ENCODE results near the gene ABCC9. TPM values are rescaled to one million over a fixed set of nuclear protein-coding genes. Genes with fewer than 3 reads are reported as not detected.

ABCC9 gene
- total and polyA plus RNA-seq, 2 experiments from 2014 or later = 12.7 to 44.3 TPM

- TF ChIP-seq EZH2 (IDR thresholded peaks at IDR 0.05; ENCODE audit: insufficient read depth, poor library complexity, severe bottlenecking) (no peak), EZH2phosphoT487 (IDR thresholded peaks at IDR 0.05; ENCODE audit: insufficient read depth, low read depth) (no peak)
- H3K27ac ChIP-seq = no peak overlapping the region
- H3K4me2 ChIP-seq (ENCODE audit: unreplicated experiment) = no peak overlapping the region
- H3K4me3 ChIP-seq = no peak overlapping the region
- no peak overlapping the region for H2AFZ ChIP-seq
- no peaks in the 10 kb centered on the region for H3K36me3 ChIP-seq (ENCODE audit: low read depth)
- no peak for DNase-seq
- H4K20me1 ChIP-seq (ENCODE audit: insufficient read depth) = no peaks in the 10 kb centered on the region
- no peaks in the 10 kb centered on the region for H3K9me3 ChIP-seq (ENCODE audit: low read depth)
- H3K27me3 ChIP-seq (replicated peaks; ENCODE audit: insufficient read depth) = no peaks in the 10 kb centered on the region
- H3K4me1 ChIP-seq (ENCODE audit: insufficient read depth) = no peaks in the 10 kb centered on the region
- in situ Hi-C loops (cut with MboI) = no loop called here
- no peaks in the 10 kb centered on the region for H3F3A ChIP-seq (ENCODE audit: insufficient read depth)
- no peaks in the 10 kb centered on the region for H3K79me2 ChIP-seq (ENCODE audit: insufficient read depth)
- no peak overlapping the region for H3K9ac ChIP-seq
- no peaks in the 10 kb centered on the region for H3K9me2 ChIP-seq (ENCODE audit: insufficient read depth)
These were observed 32.0 kb upstream of the ABCC9 start for GRCh38 chr12:21973221-21973620.

- Histone ChIP-seq H3K9ac (no peak overlapping the region), H3K27ac (no peak overlapping the region), H3K4me1 (ENCODE audit: insufficient read depth) (no peaks in the 10 kb centered on the region), H2AFZ (no peak overlapping the region), H3K9me2 (ENCODE audit: insufficient read depth) (no peaks in the 10 kb centered on the region), H3K36me3 (ENCODE audit: low read depth) (no peaks in the 10 kb centered on the region), H3K4me3 (no peak overlapping the region), H3K4me2 (ENCODE audit: unreplicated experiment) (no peak overlapping the region), H4K20me1 (ENCODE audit: insufficient read depth) (no peaks in the 10 kb centered on the region), H3K27me3 (replicated peaks; ENCODE audit: insufficient read depth) (no peaks in the 10 kb centered on the region), H3K79me2 (ENCODE audit: insufficient read depth) (no peaks in the 10 kb centered on the region), H3K9me3 (ENCODE audit: low read depth) (no peaks in the 10 kb centered on the region), H3F3A (ENCODE audit: insufficient read depth) (no peaks in the 10 kb centered on the region)
- no peak for TF ChIP-seq EZH2phosphoT487 (IDR thresholded peaks at IDR 0.05; ENCODE audit: insufficient read depth, low read depth)
- TF ChIP-seq EZH2 (IDR thresholded peaks at IDR 0.05; ENCODE audit: insufficient read depth, poor library complexity, severe bottlenecking) = no peak
- in situ Hi-C loops (cut with MboI) = no loop called here
- no peak for DNase-seq
- WGBS, 2 experiments (ENCODE audit: low coverage in 1 of 2, low lambda C conversion rate in 2 of 2, missing lambda C conversion rate in 2 of 2) = 86 to 94% methylated on average over 4 of the region's 4 CpGs
These were observed 30.8 kb upstream of the ABCC9 start for GRCh38 chr12:21972055-21972454.

GRCh38 chr12:21971344-21971743 lies 30.1 kb upstream of the ABCC9 start:
- no peaks in the 10 kb centered on the region for H3K9me2 ChIP-seq (ENCODE audit: insufficient read depth)
- WGBS, 2 experiments (ENCODE audit: low coverage in 1 of 2, low lambda C conversion rate in 2 of 2, missing lambda C conversion rate in 2 of 2) = 50 to 64% methylated on average over 1 of the region's 1 CpG
- no peak overlapping the region for H3K9ac ChIP-seq
- no peaks in the 10 kb centered on the region for H3K36me3 ChIP-seq (ENCODE audit: low read depth)
- H3K4me2 ChIP-seq (ENCODE audit: unreplicated experiment) = no peak overlapping the region
- H3K9me3 ChIP-seq (ENCODE audit: low read depth) = no peaks in the 10 kb centered on the region
- H3K79me2 ChIP-seq (ENCODE audit: insufficient read depth) = no peaks in the 10 kb centered on the region
- no peak overlapping the region for H3K4me3 ChIP-seq
- no peaks in the 10 kb centered on the region for H4K20me1 ChIP-seq (ENCODE audit: insufficient read depth)
- no peak for DNase-seq
- in situ Hi-C loops (cut with MboI) = no loop called here
- TF ChIP-seq EZH2phosphoT487 (IDR thresholded peaks at IDR 0.05; ENCODE audit: insufficient read depth, low read depth) (no peak), EZH2 (IDR thresholded peaks at IDR 0.05; ENCODE audit: insufficient read depth, poor library complexity, severe bottlenecking) (no peak)
- H3K27ac ChIP-seq = no peak overlapping the region
- H2AFZ ChIP-seq = no peak overlapping the region
- no peaks in the 10 kb centered on the region for H3K27me3 ChIP-seq (replicated peaks; ENCODE audit: insufficient read depth)
- H3F3A ChIP-seq (ENCODE audit: insufficient read depth) = no peaks in the 10 kb centered on the region
- H3K4me1 ChIP-seq (ENCODE audit: insufficient read depth) = no peaks in the 10 kb centered on the region

GRCh38 chr12:21962821-21963220 lies 21.6 kb upstream of the ABCC9 start:
- Histone ChIP-seq H3K36me3 (ENCODE audit: low read depth) (no peaks in the 10 kb centered on the region), H3K79me2 (ENCODE audit: insufficient read depth) (no peaks in the 10 kb centered on the region), H3K4me2 (ENCODE audit: unreplicated experiment) (no peak overlapping the region), H3K9me3 (ENCODE audit: low read depth) (no peaks in the 10 kb centered on the region), H4K20me1 (ENCODE audit: insufficient read depth) (no peaks in the 10 kb centered on the region), H3K27me3 (replicated peaks; ENCODE audit: insufficient read depth) (no peaks in the 10 kb centered on the region), H3K4me3 (no peak overlapping the region), H2AFZ (no peak overlapping the region), H3K27ac (no peak overlapping the region), H3K9me2 (ENCODE audit: insufficient read depth) (no peaks in the 10 kb centered on the region), H3F3A (ENCODE audit: insufficient read depth) (no peaks in the 10 kb centered on the region), H3K4me1 (ENCODE audit: insufficient read depth) (no peaks in the 10 kb centered on the region), H3K9ac (no peak overlapping the region)
- TF ChIP-seq EZH2phosphoT487 (IDR thresholded peaks at IDR 0.05; ENCODE audit: insufficient read depth, low read depth) (no peak), EZH2 (IDR thresholded peaks at IDR 0.05; ENCODE audit: insufficient read depth, poor library complexity, severe bottlenecking) (no peak)
- no peak for DNase-seq
- WGBS, 2 experiments (ENCODE audit: low coverage in 1 of 2, low lambda C conversion rate in 2 of 2, missing lambda C conversion rate in 2 of 2) = 89 to 95% methylated on average over 5 of the region's 5 CpGs
- in situ Hi-C loops (cut with MboI) = no loop called here

- Histone ChIP-seq H3K9me2 (ENCODE audit: insufficient read depth) (no peaks in the 10 kb centered on the region), H3K4me3 (no peak overlapping the region), H3K36me3 (ENCODE audit: low read depth) (no peaks in the 10 kb centered on the region), H2AFZ (no peak overlapping the region), H3K4me1 (ENCODE audit: insufficient read depth) (no peaks in the 10 kb centered on the region), H3K27ac (no peak overlapping the region), H3K4me2 (ENCODE audit: unreplicated experiment) (no peak overlapping the region), H3K27me3 (replicated peaks; ENCODE audit: insufficient read depth) (no peaks in the 10 kb centered on the region), H3K9me3 (ENCODE audit: low read depth) (no peaks in the 10 kb centered on the region), H3K79me2 (ENCODE audit: insufficient read depth) (no peaks in the 10 kb centered on the region), H4K20me1 (ENCODE audit: insufficient read depth) (no peaks in the 10 kb centered on the region), H3K9ac (no peak overlapping the region), H3F3A (ENCODE audit: insufficient read depth) (no peaks in the 10 kb centered on the region)
- in situ Hi-C loops (cut with MboI) = no loop called here
- DNase-seq = peak; percentile 65
- TF ChIP-seq EZH2phosphoT487 (IDR thresholded peaks at IDR 0.05; ENCODE audit: insufficient read depth, low read depth) (no peak), EZH2 (IDR thresholded peaks at IDR 0.05; ENCODE audit: insufficient read depth, poor library complexity, severe bottlenecking) (no peak)
- WGBS, 2 experiments (ENCODE audit: low coverage in 1 of 2, low lambda C conversion rate in 2 of 2, missing lambda C conversion rate in 2 of 2) = 34 to 41% methylated on average over 5 of the region's 5 CpGs
These were observed 21.0 kb upstream of the ABCC9 start for GRCh38 chr12:21962236-21962635.

All from GM23248 (cell line).